GM21717 (cell line): ENCODE measurements around the gene CDCA3.

Experiments
- ATAC-seq: cut with Tn5 transposase; IDR thresholded peaks from one replicate; pipeline ENCODE4 v1.9.1; 2021; ENCODE audit warnings: mild to moderate bottlenecking, moderate library complexity; ENCODE audit not compliant: unreplicated experiment

CDCA3 gene

GRCh38 chr12:6822426-6823135 lies 28.5 kb downstream of the CDCA3 start:
- ATAC-seq, result no peak

GRCh38 chr12:6821591-6822425 lies 29.3 kb downstream of the CDCA3 start, which contains the start of gene GPR162:
TSS of gene GPR162 (plus strand) at chr12:6821821. CDS start at chr12:6823899, 2,078 bp downstream.
- ATAC-seq, result no peak

GRCh38 chr12:6820166-6820565 lies 30.9 kb downstream of the CDCA3 start:
- no peak for ATAC-seq

- ATAC-seq, result no peak
These were observed 31.7 kb downstream of the CDCA3 start for GRCh38 chr12:6819106-6820030.

GRCh38 chr12:6818645-6819044 lies 32.4 kb downstream of the CDCA3 start:
- ATAC-seq, result no peak

GRCh38 chr12:6818222-6818621 lies 32.9 kb downstream of the CDCA3 start:
- ATAC-seq, result no peak

- ATAC-seq, result no peak
These were observed 33.4 kb downstream of the CDCA3 start for GRCh38 chr12:6817662-6818157.

GRCh38 chr12:6817098-6817497 lies 34.0 kb downstream of the CDCA3 start:
- ATAC-seq, result no peak

- ATAC-seq, result no peak
These were observed 34.5 kb downstream of the CDCA3 start for GRCh38 chr12:6816598-6816997.

- ATAC-seq, result no peak
These were observed 37.7 kb downstream of the CDCA3 start for GRCh38 chr12:6813363-6813762.

- ATAC-seq, result no peak
These were observed 40.3 kb downstream of the CDCA3 start for GRCh38 chr12:6810758-6811157.

GRCh38 chr12:6809056-6809455 lies 42.0 kb downstream of the CDCA3 start:
- no peak for ATAC-seq

- ATAC-seq, result no peak
These were observed 43.9 kb downstream of the CDCA3 start for GRCh38 chr12:6807170-6807569.

- no peak for ATAC-seq
These were observed 51.9 kb downstream of the CDCA3 start for GRCh38 chr12:6799147-6799546.
